Measurements from ENCODE around the gene KIF17. TPM values are rescaled to one million over a fixed set of nuclear protein-coding genes. Genes with fewer than 3 reads are reported as not detected.
A peak's percentile ranks its signal among the peaks of the same experiment; 100 is the strongest.

Gene KIF17
- total and polyA plus RNA-seq, 4 donors = 4.1 to 9.6 (median 5.9) TPM

DNA sequence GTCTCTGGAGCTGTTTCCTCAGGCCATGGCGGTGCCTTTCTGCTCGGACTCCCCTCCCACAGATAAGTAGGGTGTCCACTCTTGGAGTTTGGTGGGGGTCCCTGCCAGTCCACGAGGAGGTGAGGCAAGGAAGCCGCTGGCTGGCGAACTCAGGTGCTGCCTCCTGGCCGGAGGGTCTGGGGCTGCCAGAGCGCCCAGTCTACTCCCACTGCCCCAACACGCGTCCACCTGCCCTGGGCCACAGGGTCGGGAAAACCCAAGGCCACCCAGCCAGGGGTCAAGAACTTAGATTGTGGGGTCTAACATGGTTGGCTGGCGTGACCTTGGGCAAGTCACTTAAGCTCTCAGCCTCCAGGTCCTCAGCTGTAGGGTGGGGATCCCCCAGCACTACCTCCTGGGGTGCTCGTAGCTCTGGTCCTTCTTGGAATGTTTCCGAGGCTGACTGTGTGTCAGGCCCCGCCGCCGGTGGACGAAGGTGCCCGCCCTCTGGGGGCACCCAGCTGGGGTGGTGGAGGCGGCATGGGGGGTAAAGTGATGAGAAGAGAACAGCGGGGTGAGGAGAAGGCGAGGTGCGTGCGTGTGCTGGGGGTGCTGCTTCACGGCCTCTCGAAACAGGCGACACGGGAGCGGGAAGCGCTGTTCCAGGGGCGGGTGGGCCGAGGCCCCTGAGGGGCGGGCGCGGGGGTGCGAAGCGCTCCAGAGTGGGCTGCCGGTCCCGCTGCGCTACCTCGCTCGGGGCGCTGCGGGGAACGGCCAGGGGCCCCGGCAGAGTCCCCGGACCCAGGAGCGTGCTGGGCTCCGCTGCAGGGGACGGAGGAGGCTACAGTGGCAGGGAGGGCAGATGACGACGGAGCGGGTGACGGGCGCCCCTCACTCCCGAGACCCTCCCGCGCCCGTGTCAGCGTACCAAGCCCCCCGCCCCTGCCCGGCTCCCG lies 13.5 kb upstream of the KIF17 start:
- ATAC-seq (ENCODE audit: insufficient read depth, low FRiP score) (no peak), DNase-seq (peak in 1 of 3 donors; percentile 12)
- Histone ChIP-seq H3K4me1 (ENCODE audit: control insufficient read depth in 5 of 5, insufficient read depth in 5 of 5, low read length in 5 of 5) (peaks cover 0 to 16% (median 8%) of the 10 kb centered on the region in 5 donors), H3K4me3 (peak overlapping the region; percentile 50), H3K36me3 (ENCODE audit: control insufficient read depth in 4 of 4, insufficient read depth in 4 of 4, low read length in 4 of 4) (no peaks in the 10 kb centered on the region), H3K27ac (ENCODE audit: low read depth in 1 of 2, low read length in 1 of 2) (no peak overlapping the region), H3K9ac (ENCODE audit: insufficient read depth in 1 of 2, low read length in 2 of 2) (no peak overlapping the region), H3K9me3 (ENCODE audit: control insufficient read depth in 4 of 4, insufficient read depth in 3 of 4, low read length in 3 of 4) (peaks cover 0 to 2% (median 0%) of the 10 kb centered on the region in 4 donors), H3K27me3 (ENCODE audit: control insufficient read depth in 3 of 3, insufficient read depth in 3 of 3, low read length in 2 of 3) (peaks cover 0 to 43% (median 26%) of the 10 kb centered on the region in 3 donors)
- 17 to 20% methylated on average over 46 to 62 of the region's 62 CpGs for WGBS, 2 donors
- TF ChIP-seq, protein P1, sequence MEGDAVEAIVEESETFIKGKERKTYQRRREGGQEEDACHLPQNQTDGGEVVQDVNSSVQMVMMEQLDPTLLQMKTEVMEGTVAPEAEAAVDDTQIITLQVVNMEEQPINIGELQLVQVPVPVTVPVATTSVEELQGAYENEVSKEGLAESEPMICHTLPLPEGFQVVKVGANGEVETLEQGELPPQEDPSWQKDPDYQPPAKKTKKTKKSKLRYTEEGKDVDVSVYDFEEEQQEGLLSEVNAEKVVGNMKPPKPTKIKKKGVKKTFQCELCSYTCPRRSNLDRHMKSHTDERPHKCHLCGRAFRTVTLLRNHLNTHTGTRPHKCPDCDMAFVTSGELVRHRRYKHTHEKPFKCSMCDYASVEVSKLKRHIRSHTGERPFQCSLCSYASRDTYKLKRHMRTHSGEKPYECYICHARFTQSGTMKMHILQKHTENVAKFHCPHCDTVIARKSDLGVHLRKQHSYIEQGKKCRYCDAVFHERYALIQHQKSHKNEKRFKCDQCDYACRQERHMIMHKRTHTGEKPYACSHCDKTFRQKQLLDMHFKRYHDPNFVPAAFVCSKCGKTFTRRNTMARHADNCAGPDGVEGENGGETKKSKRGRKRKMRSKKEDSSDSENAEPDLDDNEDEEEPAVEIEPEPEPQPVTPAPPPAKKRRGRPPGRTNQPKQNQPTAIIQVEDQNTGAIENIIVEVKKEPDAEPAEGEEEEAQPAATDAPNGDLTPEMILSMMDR (IDR thresholded peaks at IDR 0.05; ENCODE audit: control extremely low read depth, extremely low read depth) = no peak

DNA sequence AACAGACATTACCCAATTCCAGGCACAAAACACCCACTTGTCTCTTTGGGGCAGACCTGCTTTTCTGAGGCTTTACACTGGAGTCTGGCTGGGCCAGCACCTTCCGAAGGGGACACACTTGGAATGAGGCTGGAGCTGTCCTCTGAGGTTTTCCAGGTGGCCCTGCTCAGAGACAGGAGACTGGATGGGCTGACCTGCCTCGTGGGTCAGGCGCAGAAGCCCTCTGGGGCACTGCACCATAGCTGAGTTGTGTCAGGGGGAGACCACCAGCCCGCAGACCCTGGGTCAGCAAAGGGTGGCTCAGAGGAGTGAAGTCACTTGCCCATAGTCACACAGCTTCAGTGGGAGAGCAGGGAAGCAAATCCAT lies 12.9 kb upstream of the KIF17 start:
- DNase-seq = peak in 1 of 3 donors; percentile 25
- H3K4me3 ChIP-seq = no peak overlapping the region
- H3K9ac ChIP-seq (ENCODE audit: insufficient read depth in 1 of 2, low read length in 2 of 2) = no peak overlapping the region
- peaks cover 0 to 43% (median 26%) of the 10 kb centered on the region in 3 donors for H3K27me3 ChIP-seq (ENCODE audit: control insufficient read depth in 3 of 3, insufficient read depth in 3 of 3, low read length in 2 of 3)
- peaks cover 0 to 16% (median 8%) of the 10 kb centered on the region in 5 donors for H3K4me1 ChIP-seq (ENCODE audit: control insufficient read depth in 5 of 5, insufficient read depth in 5 of 5, low read length in 5 of 5)
- no peaks in the 10 kb centered on the region for H3K36me3 ChIP-seq (ENCODE audit: control insufficient read depth in 4 of 4, insufficient read depth in 4 of 4, low read length in 4 of 4)
- TF ChIP-seq, protein P1 (IDR thresholded peaks at IDR 0.05; ENCODE audit: control extremely low read depth, extremely low read depth) = no peak
- ATAC-seq (ENCODE audit: insufficient read depth, low FRiP score) = no peak
- H3K27ac ChIP-seq (ENCODE audit: low read depth in 1 of 2, low read length in 1 of 2) = no peak overlapping the region
- H3K9me3 ChIP-seq (ENCODE audit: control insufficient read depth in 4 of 4, insufficient read depth in 3 of 4, low read length in 3 of 4) = peaks cover 0 to 2% (median 0%) of the 10 kb centered on the region in 4 donors
- WGBS, 2 donors = 52 to 56% methylated on average over 4 of the region's 4 CpGs

DNA sequence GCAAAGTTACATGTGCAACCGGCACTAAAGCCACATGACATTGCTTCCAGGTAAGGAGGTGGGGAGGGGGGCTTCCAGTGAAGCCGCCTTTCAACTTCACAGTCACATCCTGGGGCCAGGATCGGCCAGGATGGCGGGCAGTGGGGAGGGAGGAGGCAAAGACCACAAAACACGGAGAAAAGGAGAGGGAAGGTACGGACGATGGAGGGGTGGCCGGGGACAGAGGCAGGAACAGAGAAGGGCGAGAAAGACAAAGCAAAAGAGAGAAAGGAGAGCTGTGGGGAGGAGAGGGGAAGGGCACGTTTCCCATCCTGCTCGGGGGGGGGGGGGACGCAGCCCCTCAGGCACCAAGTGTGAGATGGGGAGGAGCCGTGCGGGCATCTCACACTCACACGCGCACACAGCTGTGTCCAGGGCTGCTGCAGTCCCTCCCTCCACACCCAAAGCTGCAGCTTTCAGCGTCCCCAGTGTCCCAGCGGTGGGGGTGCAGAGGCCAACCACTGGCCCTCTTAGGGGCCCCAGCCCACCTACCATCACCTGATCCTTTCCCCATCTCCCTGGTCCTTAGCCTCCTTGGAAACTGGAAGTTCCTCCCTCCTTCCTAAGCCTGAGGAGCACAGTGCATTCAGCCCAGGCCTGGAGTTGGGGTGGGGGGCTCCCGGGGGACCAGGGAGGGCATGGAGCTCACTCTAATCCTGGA lies 12.3 kb upstream of the KIF17 start:
- Histone ChIP-seq H3K4me3 (no peak overlapping the region), H3K4me1 (ENCODE audit: control insufficient read depth in 5 of 5, insufficient read depth in 5 of 5, low read length in 5 of 5) (peaks cover 0 to 16% (median 8%) of the 10 kb centered on the region in 5 donors), H3K36me3 (ENCODE audit: control insufficient read depth in 4 of 4, insufficient read depth in 4 of 4, low read length in 4 of 4) (no peaks in the 10 kb centered on the region), H3K27ac (ENCODE audit: low read depth in 1 of 2, low read length in 1 of 2) (no peak overlapping the region), H3K9ac (ENCODE audit: insufficient read depth in 1 of 2, low read length in 2 of 2) (no peak overlapping the region), H3K9me3 (ENCODE audit: control insufficient read depth in 4 of 4, insufficient read depth in 3 of 4, low read length in 3 of 4) (peaks cover 0 to 2% (median 0%) of the 10 kb centered on the region in 4 donors), H3K27me3 (ENCODE audit: control insufficient read depth in 3 of 3, insufficient read depth in 3 of 3, low read length in 2 of 3) (peaks cover 0 to 43% (median 26%) of the 10 kb centered on the region in 3 donors)
- DNase-seq = peak in 1 of 3 donors; percentile 16
- 13% methylated on average over 15 to 18 of the region's 19 CpGs for WGBS, 2 donors
- ATAC-seq (ENCODE audit: insufficient read depth, low FRiP score) = no peak
- TF ChIP-seq, protein P1 (IDR thresholded peaks at IDR 0.05; ENCODE audit: control extremely low read depth, extremely low read depth) = no peak

Measured in lung (tissue), 12 donors.